OCI-LY7 (cell line): ENCODE results near the gene CCDC12. TPM values are rescaled to one million over a fixed set of nuclear protein-coding genes. Genes with fewer than 3 reads are reported as not detected.
A peak's percentile ranks its signal among the peaks of the same experiment; 100 is the strongest.

Experiments used
- BruUV-seq: library from RNA; stranded (reverse); fragments of 400-500 nt; replicated peaks from 2 replicates; lab custom pipeline; 2021; lab: Mats Ljungman, UMichigan
- CTCF ChIA-PET: fragments of 300-600 bp; sonication (Branson Sonifier 250); formaldehyde crosslinking; loops from one replicate; lab custom pipeline; 2022; ENCODE audit warnings: antibody characterized with exemption; ENCODE audit not compliant: unreplicated experiment; lab: Charles Lee
- POLR2A ChIA-PET: fragments of 300-600 bp; sonication (Branson Sonifier 250); formaldehyde crosslinking; loops from one replicate; lab custom pipeline; 2022; ENCODE audit warnings: antibody characterized with exemption; lab: Charles Lee
- DNase-seq: peaks from one replicate; pipeline ENCODE4 v3.0.0-alpha.2; 2015; ENCODE audit warnings: low spot score
- H2AFZ ChIP-seq: fragments of 200-600 bp; sonication (generic), shearing (Covaris generic); 2 replicates; pipeline ENCODE4 v1.6.1; 2014; ENCODE audit warnings: mild to moderate bottlenecking, antibody characterized with exemption, low read length, moderate library complexity
- H3K27ac ChIP-seq: fragments of 200-600 bp; sonication (generic); 2 replicates; pipeline ENCODE4 v1.5.1; 2014; ENCODE audit warnings: mixed run types, low read depth, mild to moderate bottlenecking, moderate library complexity, low read length, inconsistent platforms; ENCODE audit not compliant: poor library complexity, severe bottlenecking
- H3K36me3 ChIP-seq: fragments of 200-600 bp; sonication (generic); 2 replicates; pipeline ENCODE4 v1.6.1; 2014; ENCODE audit warnings: mild to moderate bottlenecking, antibody characterized with exemption, low read length, moderate library complexity, mixed read lengths; ENCODE audit not compliant: insufficient read depth
- H3K4me1 ChIP-seq: fragments of 200-600 bp; sonication (generic); 2 replicates; pipeline ENCODE4 v1.5.1; 2014; ENCODE audit warnings: mild to moderate bottlenecking, low read length; ENCODE audit not compliant: insufficient read depth, poor library complexity, severe bottlenecking
- H3K4me2 ChIP-seq: fragments of 200-600 bp; sonication (generic); 2 replicates; pipeline ENCODE4 v1.6.1; 2014; ENCODE audit warnings: mild to moderate bottlenecking, low read length
- H3K4me3 ChIP-seq: fragments of 200-600 bp; sonication (generic); 2 replicates; pipeline ENCODE4 v1.5.1; 2014; ENCODE audit warnings: mild to moderate bottlenecking, low read depth, low read length; ENCODE audit not compliant: poor library complexity, severe bottlenecking
- H3K79me2 ChIP-seq: fragments of 200-600 bp; sonication (generic); 2 replicates; pipeline ENCODE4 v1.6.1; 2016; ENCODE audit warnings: low read depth, mild to moderate bottlenecking, low read length, moderate library complexity, mixed read lengths; ENCODE audit not compliant: insufficient read depth
- H3K9me2 ChIP-seq: fragments of 200-600 bp; sonication (generic); 2 replicates; pipeline ENCODE4 v1.6.1; 2016; ENCODE audit warnings: mild to moderate bottlenecking, low read length, mixed read lengths; ENCODE audit not compliant: insufficient read depth
- H3K9me3 ChIP-seq: fragments of 200-600 bp; sonication (generic); 2 replicates; pipeline ENCODE4 v1.6.1; 2014; ENCODE audit warnings: mild to moderate bottlenecking, mixed run types, low read length, mixed read lengths
- H4K20me1 ChIP-seq: fragments of 200-600 bp; sonication (generic); 2 replicates; pipeline ENCODE4 v1.6.1; 2014; ENCODE audit warnings: mild to moderate bottlenecking, antibody characterized with exemption, low read length, moderate library complexity, mixed read lengths; ENCODE audit not compliant: insufficient read depth
- EZH2phosphoT487 ChIP-seq: fragments of 200-600 bp; sonication (generic); IDR thresholded peaks from 2 replicates; pipeline ENCODE4 v1.6.1; 2018; ENCODE audit warnings: low read depth, borderline replicate concordance, mild to moderate bottlenecking, mixed run types, antibody characterized with exemption, low read length, moderate library complexity, mixed read lengths
- intact Hi-C: fragments of 100-400 bp; cut with micrococcal nuclease; formaldehyde crosslinking; loops from one replicate; pipeline ENCODE4 v1.10.0; 2022; ENCODE audit not compliant: unreplicated experiment
- total RNA-seq, 2 experiments: library from RNA; depleted of rRNA in 1 of 2; stranded (reverse); fragments of >200 nt in 1 of 2; shearing (Covaris generic) in 1 of 2; gene quantifications; 2 replicates each; pipeline ENCODE4 v1.2.3, GENCODE V29; 2014 to 2022
- TF ChIP-seq, protein P1 (sequence below): fragments of 200-600 bp; sonication (generic); conservative IDR thresholded peaks from 2 replicates; pipeline ENCODE4 v1.5.1; 2014; ENCODE audit warnings: mild to moderate bottlenecking, antibody characterized with exemption, low read length, moderate library complexity, mixed read lengths

Gene CCDC12
- total RNA-seq, 2 experiments from 2014 or later = 74.9 to 116 TPM

DNA sequence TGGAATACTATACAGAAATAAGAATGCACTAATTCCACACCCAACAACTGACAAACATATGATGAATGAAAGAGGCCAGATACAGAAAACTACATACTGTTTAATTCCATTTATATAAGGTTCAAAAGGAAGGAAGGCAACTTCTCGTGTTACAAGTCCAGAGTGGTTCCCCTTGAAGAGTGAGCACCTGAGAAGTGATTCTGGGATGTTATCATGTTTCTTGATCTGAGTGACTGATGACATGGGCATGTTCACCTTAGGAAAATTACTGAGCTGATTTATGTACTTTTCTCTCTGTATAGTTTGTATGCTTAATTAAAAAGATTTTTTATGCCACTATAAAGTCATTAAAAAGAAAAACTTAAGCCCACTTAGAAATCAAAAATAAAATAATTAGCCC is 13.6 kb downstream of the CCDC12 start:
- H3K4me2 ChIP-seq = no peak overlapping the region
- peaks cover 66% of the 10 kb centered on the region for H3K4me1 ChIP-seq
- DNase-seq = no peak
- H3K27ac ChIP-seq = no peak overlapping the region
- H4K20me1 ChIP-seq = peaks cover 48% of the 10 kb centered on the region
- intact Hi-C loops = no loop called here
- TF ChIP-seq, protein P1, sequence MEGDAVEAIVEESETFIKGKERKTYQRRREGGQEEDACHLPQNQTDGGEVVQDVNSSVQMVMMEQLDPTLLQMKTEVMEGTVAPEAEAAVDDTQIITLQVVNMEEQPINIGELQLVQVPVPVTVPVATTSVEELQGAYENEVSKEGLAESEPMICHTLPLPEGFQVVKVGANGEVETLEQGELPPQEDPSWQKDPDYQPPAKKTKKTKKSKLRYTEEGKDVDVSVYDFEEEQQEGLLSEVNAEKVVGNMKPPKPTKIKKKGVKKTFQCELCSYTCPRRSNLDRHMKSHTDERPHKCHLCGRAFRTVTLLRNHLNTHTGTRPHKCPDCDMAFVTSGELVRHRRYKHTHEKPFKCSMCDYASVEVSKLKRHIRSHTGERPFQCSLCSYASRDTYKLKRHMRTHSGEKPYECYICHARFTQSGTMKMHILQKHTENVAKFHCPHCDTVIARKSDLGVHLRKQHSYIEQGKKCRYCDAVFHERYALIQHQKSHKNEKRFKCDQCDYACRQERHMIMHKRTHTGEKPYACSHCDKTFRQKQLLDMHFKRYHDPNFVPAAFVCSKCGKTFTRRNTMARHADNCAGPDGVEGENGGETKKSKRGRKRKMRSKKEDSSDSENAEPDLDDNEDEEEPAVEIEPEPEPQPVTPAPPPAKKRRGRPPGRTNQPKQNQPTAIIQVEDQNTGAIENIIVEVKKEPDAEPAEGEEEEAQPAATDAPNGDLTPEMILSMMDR = no peak
- TF ChIP-seq EZH2phosphoT487 = no peak
- POLR2A ChIA-PET = interaction anchor here (0.6 kb wide), 1 partner anchor 416 kb away, joined by 3 read pairs; no protein-coding TSS in a partner anchor
- CTCF ChIA-PET = interaction anchor here (0.5 kb wide), 1 partner anchor 417 kb away, joined by 3 read pairs; no protein-coding TSS in a partner anchor
- no peak overlapping the region for H3K4me3 ChIP-seq
- H2AFZ ChIP-seq = no peak overlapping the region
- H3K9me3 ChIP-seq = 0 out of 2 replicates have a peak, but pooled peaks cover 6% of the 10 kb centered on the region
- peaks cover 80% of the 10 kb centered on the region for H3K36me3 ChIP-seq
- BruUV-seq = no TSS peak
- peaks cover 87% of the 10 kb centered on the region for H3K79me2 ChIP-seq
- H3K9me2 ChIP-seq = no peaks in the 10 kb centered on the region

DNA sequence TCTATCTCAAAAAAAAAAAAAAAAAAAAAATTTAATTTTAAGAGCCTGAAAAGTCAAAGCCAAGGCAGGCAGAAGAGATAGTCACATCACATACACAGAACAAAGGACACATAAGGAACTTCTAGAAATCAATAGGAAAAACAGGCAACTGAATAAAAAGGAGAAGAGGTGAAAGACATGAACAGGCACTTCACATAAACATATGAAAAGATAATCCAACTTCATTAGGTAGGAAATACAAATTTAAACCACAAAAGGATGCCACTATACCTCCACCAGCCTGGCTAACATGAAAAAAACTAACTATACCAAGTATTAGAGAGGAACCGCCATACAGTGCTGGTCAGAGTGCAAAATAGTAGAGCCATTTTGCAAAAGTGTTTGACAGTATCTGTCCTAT is 14.1 kb downstream of the CCDC12 start:
- DNase-seq = no peak
- 0 out of 2 replicates have a peak, but pooled peaks cover 6% of the 10 kb centered on the region for H3K9me3 ChIP-seq
- TF ChIP-seq, protein P1 = no peak
- TF ChIP-seq EZH2phosphoT487 = no peak
- H2AFZ ChIP-seq = no peak overlapping the region
- no peak overlapping the region for H3K4me3 ChIP-seq
- POLR2A ChIA-PET = no interaction called here
- H3K27ac ChIP-seq = no peak overlapping the region
- peaks cover 44% of the 10 kb centered on the region for H4K20me1 ChIP-seq
- H3K4me1 ChIP-seq = peaks cover 66% of the 10 kb centered on the region
- intact Hi-C loops = no loop called here
- H3K4me2 ChIP-seq = no peak overlapping the region
- peaks cover 87% of the 10 kb centered on the region for H3K79me2 ChIP-seq
- BruUV-seq = no TSS peak
- peaks cover 76% of the 10 kb centered on the region for H3K36me3 ChIP-seq
- CTCF ChIA-PET = interaction anchor here (0.5 kb wide), 1 partner anchor 418 kb away, joined by 3 read pairs; no protein-coding TSS in a partner anchor
- H3K9me2 ChIP-seq = no peaks in the 10 kb centered on the region

DNA sequence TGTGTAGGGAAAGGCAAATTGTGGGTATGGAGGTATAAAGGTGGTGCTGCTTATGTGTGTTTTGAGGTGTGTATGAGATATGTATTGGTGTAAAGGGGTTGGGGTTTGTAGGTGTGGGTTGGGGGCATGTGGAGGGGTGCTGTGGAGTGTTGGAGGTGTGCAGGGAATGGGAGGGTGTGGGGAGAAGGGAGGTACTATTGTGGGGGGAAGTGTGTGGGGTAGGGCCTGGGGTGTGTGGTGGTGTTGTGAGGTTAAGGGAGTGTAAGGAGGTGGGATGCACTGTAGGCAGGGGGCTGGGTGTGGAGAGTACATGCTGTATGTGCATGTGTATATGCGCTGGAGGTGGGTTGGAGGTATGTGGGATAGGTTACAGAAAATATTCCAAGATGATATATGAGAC is 15.7 kb downstream of the CCDC12 start:
- Histone ChIP-seq H3K4me3 (no peak overlapping the region), H3K27ac (peak overlapping the region; percentile 23), H3K4me1 (peaks cover 72% of the 10 kb centered on the region), H4K20me1 (peaks cover 35% of the 10 kb centered on the region), H3K9me3 (0 out of 2 replicates have a peak, but pooled peaks cover 6% of the 10 kb centered on the region), H3K79me2 (peaks cover 87% of the 10 kb centered on the region), H3K36me3 (peaks cover 71% of the 10 kb centered on the region), H3K9me2 (no peaks in the 10 kb centered on the region), H3K4me2 (peak overlapping the region; percentile 25; the same call in 1 of the 2 replicates), H2AFZ (no peak overlapping the region)
- POLR2A ChIA-PET = no interaction called here
- DNase-seq = no peak
- no TSS peak for BruUV-seq
- CTCF ChIA-PET = no interaction called here
- intact Hi-C loops = no loop called here
- TF ChIP-seq, protein P1 = no peak
- TF ChIP-seq EZH2phosphoT487 = no peak
